ENCODE measurements around the gene RMC1.
"Not testable (repeated sequence)": the region's sequence is repeated elsewhere in the genome, so short reads cannot be mapped to it uniquely, and the experiment has no call there.

RMC1 gene

GRCh38 chr18:23563377-23564043 lies 60.2 kb downstream of the RMC1 start:
- no peak for DNase-seq (ENCODE audit: low read depth)

GRCh38 chr18:23565916-23566547 lies 62.7 kb downstream of the RMC1 start:
- no peak for DNase-seq (ENCODE audit: low read depth)

- no peak for DNase-seq (ENCODE audit: low read depth)
Measured at GRCh38 chr18:23567671-23568070, 64.4 kb downstream of the RMC1 start.

- DNase-seq (ENCODE audit: low read depth) = no peak
Measured at GRCh38 chr18:23568281-23569138, 65.2 kb downstream of the RMC1 start.

GRCh38 chr18:23569299-23570063 lies 66.2 kb downstream of the RMC1 start:
- no peak for DNase-seq (ENCODE audit: low read depth)

- no peak for DNase-seq (ENCODE audit: low read depth)
Measured at GRCh38 chr18:23570912-23571504, 67.7 kb downstream of the RMC1 start.

- no peak for DNase-seq (ENCODE audit: low read depth)
Measured at GRCh38 chr18:23572012-23572411, 68.7 kb downstream of the RMC1 start.

- no peak for DNase-seq (ENCODE audit: low read depth)
Measured at GRCh38 chr18:23572570-23572969, 69.3 kb downstream of the RMC1 start.

GRCh38 chr18:23573020-23573419 lies 69.7 kb downstream of the RMC1 start:
- DNase-seq (ENCODE audit: low read depth) = no peak

GRCh38 chr18:23573626-23574431 lies 70.5 kb downstream of the RMC1 start:
- DNase-seq (ENCODE audit: low read depth) = no peak

GRCh38 chr18:23574611-23575308 lies 71.4 kb downstream of the RMC1 start:
- no peak for DNase-seq (ENCODE audit: low read depth)

- no peak for DNase-seq (ENCODE audit: low read depth)
Measured at GRCh38 chr18:23575309-23575651, 72.0 kb downstream of the RMC1 start.

GRCh38 chr18:23577521-23577920 lies 74.2 kb downstream of the RMC1 start:
- DNase-seq (ENCODE audit: low read depth) = not testable (repeated sequence)

- DNase-seq (ENCODE audit: low read depth) = no peak
Measured at GRCh38 chr18:23578067-23578701, 74.9 kb downstream of the RMC1 start.

- DNase-seq (ENCODE audit: low read depth) = no peak
Measured at GRCh38 chr18:23578891-23579653, 75.8 kb downstream of the RMC1 start.

- DNase-seq (ENCODE audit: low read depth) = no peak
Measured at GRCh38 chr18:23580677-23581367, 77.5 kb downstream of the RMC1 start.

All from T follicular helper cell (primary cell).